HEK293 (cell line): ENCODE results near the gene NPAS2.

Experiments
- CTCF ChIA-PET: fragments of 350-600 bp; formaldehyde crosslinking; extraction: SDS; loops from one replicate; lab custom pipeline; 2021; ENCODE audit warnings: antibody characterized with exemption; lab: Yijun Ruan, JAX
- POLR2A ChIA-PET: fragments of 300-600 bp; formaldehyde crosslinking; extraction: SDS; loops from one replicate; lab custom pipeline; 2020; ENCODE audit warnings: antibody characterized with exemption, inconsistent platforms; lab: Yijun Ruan, JAX
- H3K27ac ChIP-seq: fragments of 200-500 bp; sonication (Bioruptor generic); 2 replicates; pipeline ENCODE4 v1.5.1; 2014; ENCODE audit warnings: low read depth, low read length, control low read depth, inconsistent platforms; ENCODE audit errors: extremely low read depth
- H3K36me3 ChIP-seq, 2 experiments: fragments of 200-500 bp in 1 of 2; sonication (Bioruptor generic) in 1 of 2; 1 replicate in 1 of 2; 2 replicates in 1 of 2; pipeline ENCODE4 v1.5.1; 2014 to 2017; ENCODE audit warnings: inconsistent platforms in 2 of 2, low read length in 2 of 2; ENCODE audit not compliant: control insufficient read depth in 2 of 2, insufficient read depth in 1 of 2
- H3K4me1 ChIP-seq: fragments of 200-500 bp; sonication (Bioruptor generic); 2 replicates; pipeline ENCODE4 v1.5.1; 2014; ENCODE audit warnings: mild to moderate bottlenecking, low read length, inconsistent platforms; ENCODE audit not compliant: control insufficient read depth, insufficient read depth
- H3K4me3 ChIP-seq: 2 replicates; pipeline ENCODE4 v1.5.1; 2011; ENCODE audit warnings: low read depth, mild to moderate bottlenecking, control low read depth, low read length, moderate library complexity
- H3K9me3 ChIP-seq: fragments of 200-500 bp; sonication (Bioruptor generic); 2 replicates; pipeline ENCODE4 v1.5.1; 2014; ENCODE audit warnings: low read depth, low read length, inconsistent platforms; ENCODE audit not compliant: control insufficient read depth, insufficient read depth
- EGR2 ChIP-seq: fragments of 450-650 bp; formaldehyde crosslinking; IDR thresholded peaks from 2 replicates; pipeline ENCODE4 v1.5.1; 2016; ENCODE audit warnings: low read depth, missing biosample characterization, missing genetic modification characterization
- GLIS2 ChIP-seq: fragments of 450-650 bp; formaldehyde crosslinking; IDR thresholded peaks from 2 replicates; pipeline ENCODE4 v1.5.1; 2016; ENCODE audit warnings: missing biosample characterization, missing genetic modification characterization
- KLF17 ChIP-seq: fragments of 450-650 bp; formaldehyde crosslinking; IDR thresholded peaks from 2 replicates; pipeline ENCODE4 v1.5.1; 2016; ENCODE audit warnings: missing biosample characterization, missing genetic modification characterization
- RBAK ChIP-seq: fragments of 450-650 bp; formaldehyde crosslinking; IDR thresholded peaks from 2 replicates; pipeline ENCODE4 v1.5.1; 2016; ENCODE audit warnings: missing biosample characterization, missing genetic modification characterization
- ZBTB10 ChIP-seq: fragments of 450-650 bp; formaldehyde crosslinking; IDR thresholded peaks from 2 replicates; pipeline ENCODE4 v1.5.1; 2016; ENCODE audit warnings: missing biosample characterization, missing genetic modification characterization
- ZNF16 ChIP-seq: fragments of 450-650 bp; formaldehyde crosslinking; IDR thresholded peaks from 2 replicates; pipeline ENCODE4 v1.5.1; 2016; ENCODE audit warnings: low read depth, missing biosample characterization, missing genetic modification characterization
- ZNF2 ChIP-seq: fragments of 450-650 bp; formaldehyde crosslinking; IDR thresholded peaks from 2 replicates; pipeline ENCODE4 v1.5.1; 2016; ENCODE audit warnings: missing biosample characterization, missing genetic modification characterization
- ZNF398 ChIP-seq: fragments of 450-650 bp; formaldehyde crosslinking; IDR thresholded peaks from 2 replicates; pipeline ENCODE4 v1.5.1; 2017; ENCODE audit warnings: missing biosample characterization, missing genetic modification characterization
- ZNF404 ChIP-seq: fragments of 450-650 bp; formaldehyde crosslinking; IDR thresholded peaks from 2 replicates; pipeline ENCODE4 v1.5.1; 2017; ENCODE audit warnings: missing biosample characterization, missing genetic modification characterization
- ZNF513 ChIP-seq: fragments of 450-650 bp; IDR thresholded peaks from 2 replicates; pipeline ENCODE4 v1.5.1; 2018; ENCODE audit warnings: missing biosample characterization, missing genetic modification characterization
- ZNF544 ChIP-seq: fragments of 450-650 bp; formaldehyde crosslinking; IDR thresholded peaks from 2 replicates; pipeline ENCODE4 v1.5.0; 2017; ENCODE audit warnings: missing biosample characterization, missing genetic modification characterization
- ZNF555 ChIP-seq: fragments of 450-650 bp; formaldehyde crosslinking; conservative IDR thresholded peaks from 2 replicates; pipeline ENCODE4 v1.5.1; 2017; ENCODE audit warnings: missing biosample characterization, mild to moderate bottlenecking, missing genetic modification characterization, inconsistent platforms
- ZNF670 ChIP-seq: fragments of 450-650 bp; formaldehyde crosslinking; IDR thresholded peaks from 2 replicates; pipeline ENCODE4 v1.5.1; 2016; ENCODE audit warnings: missing biosample characterization, missing genetic modification characterization, low read depth
- ZNF785 ChIP-seq: fragments of 450-650 bp; formaldehyde crosslinking; IDR thresholded peaks from 2 replicates; pipeline ENCODE4 v1.5.1; 2016; ENCODE audit warnings: missing biosample characterization, missing genetic modification characterization
- ZNF792 ChIP-seq: fragments of 450-650 bp; formaldehyde crosslinking; IDR thresholded peaks from 2 replicates; pipeline ENCODE4 v1.5.1; 2016; ENCODE audit warnings: missing biosample characterization, missing genetic modification characterization
- TF ChIP-seq, protein P1 (sequence below): fragments of 450-650 bp; formaldehyde crosslinking; IDR thresholded peaks from 2 replicates; pipeline ENCODE4 v1.5.1; 2016; ENCODE audit warnings: missing biosample characterization, missing genetic modification characterization

NPAS2 gene

GRCh38 chr2:100819370-100820272 is at the start of gene NPAS2 (continued):
- TF ChIP-seq KLF17 (tag by site-specific recombination) (no peak), ZBTB10 (tag by site-specific recombination) (peak; percentile 40; the same call in 1 of the 2 replicates), GLIS2 (tag by site-specific recombination) (peak; percentile 75), ZNF544 (tag by site-specific recombination) (no peak), ZNF670 (tag by site-specific recombination) (no peak), ZNF398 (peak; percentile 78), ZNF16 (tag by site-specific recombination) (no peak), EGR2 (tag by site-specific recombination) (peak; percentile 32; the same call in 1 of the 2 replicates), ZNF2 (no peak), ZNF785 (tag by site-specific recombination) (no peak)

- no peak overlapping the region for H3K27ac ChIP-seq
- TF ChIP-seq RBAK: no peak
- no peak for TF ChIP-seq ZNF404
- TF ChIP-seq, protein P1, sequence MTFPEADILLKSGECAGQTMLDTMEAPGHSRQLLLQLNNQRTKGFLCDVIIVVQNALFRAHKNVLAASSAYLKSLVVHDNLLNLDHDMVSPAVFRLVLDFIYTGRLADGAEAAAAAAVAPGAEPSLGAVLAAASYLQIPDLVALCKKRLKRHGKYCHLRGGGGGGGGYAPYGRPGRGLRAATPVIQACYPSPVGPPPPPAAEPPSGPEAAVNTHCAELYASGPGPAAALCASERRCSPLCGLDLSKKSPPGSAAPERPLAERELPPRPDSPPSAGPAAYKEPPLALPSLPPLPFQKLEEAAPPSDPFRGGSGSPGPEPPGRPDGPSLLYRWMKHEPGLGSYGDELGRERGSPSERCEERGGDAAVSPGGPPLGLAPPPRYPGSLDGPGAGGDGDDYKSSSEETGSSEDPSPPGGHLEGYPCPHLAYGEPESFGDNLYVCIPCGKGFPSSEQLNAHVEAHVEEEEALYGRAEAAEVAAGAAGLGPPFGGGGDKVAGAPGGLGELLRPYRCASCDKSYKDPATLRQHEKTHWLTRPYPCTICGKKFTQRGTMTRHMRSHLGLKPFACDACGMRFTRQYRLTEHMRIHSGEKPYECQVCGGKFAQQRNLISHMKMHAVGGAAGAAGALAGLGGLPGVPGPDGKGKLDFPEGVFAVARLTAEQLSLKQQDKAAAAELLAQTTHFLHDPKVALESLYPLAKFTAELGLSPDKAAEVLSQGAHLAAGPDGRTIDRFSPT (tag by site-specific recombination): no peak
- H3K4me1 ChIP-seq: no peaks in the 10 kb centered on the region
- no peak overlapping the region for H3K4me3 ChIP-seq
- H3K9me3 ChIP-seq: no peaks in the 10 kb centered on the region
- H3K36me3 ChIP-seq: no peaks in the 10 kb centered on the region
- ChIA-PET CTCF (no interaction called here), POLR2A (no interaction called here)
These were observed 48.8 kb upstream of the NPAS2 start for GRCh38 chr2:100771125-100771524.

DNA sequence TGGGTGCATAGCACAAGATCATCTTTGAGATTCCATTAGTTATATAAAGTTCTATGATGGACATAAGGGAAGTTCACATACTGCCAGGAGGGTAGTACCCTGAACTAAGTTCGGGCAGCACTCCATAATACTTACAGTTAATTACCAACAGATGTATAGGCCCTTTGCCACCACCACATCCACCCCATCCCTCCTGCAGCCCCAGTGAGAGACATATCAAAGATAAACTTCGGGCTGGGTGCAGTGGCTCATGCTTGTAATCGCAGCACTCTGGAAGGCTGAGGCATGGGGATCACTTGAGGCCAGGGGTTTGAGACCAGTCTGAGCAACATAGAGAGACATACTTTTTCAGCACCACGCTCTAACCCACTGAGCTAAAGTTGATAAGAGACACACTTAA is 46.4 kb upstream of the NPAS2 start:
- POLR2A ChIA-PET: no interaction called here
- Histone ChIP-seq H3K36me3 (no peaks in the 10 kb centered on the region), H3K9me3 (no peaks in the 10 kb centered on the region), H3K27ac (no peak overlapping the region), H3K4me1 (no peaks in the 10 kb centered on the region), H3K4me3 (no peak overlapping the region)
- TF ChIP-seq ZNF792 (no peak), ZNF513 (no peak), RBAK (no peak), ZNF555 (no peak)
- CTCF ChIA-PET: no interaction called here
